HCT116 (cell line): ENCODE results near the gene AXIN1. TPM values are rescaled to one million over a fixed set of nuclear protein-coding genes. Genes with fewer than 3 reads are reported as not detected.

Experiments used
- ATAC-seq: fragments of 200-7000 bp; cut with Tn5 transposase; 2 replicates; pipeline ENCODE4 v1.9.1; 2020; ENCODE audit warnings: mild to moderate bottlenecking, moderate library complexity
- BruUV-seq: library from RNA; stranded (reverse); fragments of 400-500 nt; replicated peaks from 2 replicates; lab custom pipeline; 2021; lab: Mats Ljungman, UMichigan
- CTCF ChIA-PET: fragments of 300-600 bp; sonication (Branson Sonifier 250); formaldehyde crosslinking; loops from one replicate; lab custom pipeline; 2021; ENCODE audit warnings: antibody characterized with exemption; lab: Charles Lee
- POLR2A ChIA-PET: fragments of 300-600, 350-600 bp; sonication (Branson Sonifier 250); formaldehyde crosslinking; loops from one replicate; lab custom pipeline; 2021; ENCODE audit warnings: antibody characterized with exemption; lab: Charles Lee
- RAD21 ChIA-PET, 2 experiments: fragments of 300-600 bp; sonication (Branson Sonifier 250); formaldehyde crosslinking; loops; one replicate each; lab custom pipeline; 2023; ENCODE audit warnings: low total read pairs in 2 of 2; ENCODE audit not compliant: uncharacterized antibody in 2 of 2, unreplicated experiment in 2 of 2, low non-redundant PET in 1 of 2; lab: Charles Lee
- DNase-seq: peaks from one replicate; pipeline ENCODE4 v3.0.0-alpha.2; 2010; ENCODE audit warnings: low read depth, low spot score
- H2AFZ ChIP-seq: fragments of 200-600 bp; shearing (Covaris generic), sonication (generic); 2 replicates; pipeline ENCODE4 v1.6.1; 2017; ENCODE audit warnings: low read depth, mixed run types, mixed read lengths, antibody characterized with exemption, low read length; ENCODE audit not compliant: poor library complexity, severe bottlenecking
- H3K27ac ChIP-seq: 2 replicates; pipeline ENCODE4 v1.5.1; 2012; ENCODE audit warnings: low read depth, low read length
- H3K27me3 ChIP-seq: fragments of 200-600 bp; sonication (generic); 2 replicates; pipeline ENCODE4 v1.6.1; 2016; ENCODE audit warnings: mixed run types, low read length, mixed read lengths; ENCODE audit not compliant: insufficient read depth
- H3K36me3 ChIP-seq, 2 experiments: fragments of 200-500 bp in 1 of 2; fragments of 200-600 bp in 1 of 2; sonication (Bioruptor generic) in 1 of 2; sonication (generic) in 1 of 2; 2 replicates each; pipeline versions ENCODE4 v1.5.1 to v1.6.1; 2014 to 2016; ENCODE audit warnings: low read length in 2 of 2, inconsistent platforms in 1 of 2, mixed read lengths in 1 of 2, mixed run types in 1 of 2; ENCODE audit not compliant: insufficient read depth in 2 of 2, control insufficient read depth in 1 of 2
- H3K4me1 ChIP-seq, 2 experiments: fragments of 200-600 bp in 1 of 2; sonication (generic) in 1 of 2; 2 replicates each; pipeline versions ENCODE4 v1.5.1 to v1.6.1; 2012 to 2017; ENCODE audit warnings: low read length in 2 of 2, inconsistent platforms in 1 of 2, mild to moderate bottlenecking in 1 of 2, mixed read lengths in 1 of 2, mixed run types in 1 of 2, moderate library complexity in 1 of 2; ENCODE audit not compliant: insufficient read depth in 2 of 2, control insufficient read depth in 1 of 2
- H3K4me2 ChIP-seq: fragments of 200-600 bp; sonication (generic); 2 replicates; pipeline ENCODE4 v1.6.1; 2017; ENCODE audit warnings: mixed run types, low read length, mixed read lengths
- H3K4me3 ChIP-seq, 2 experiments: fragments of 200-600 bp in 1 of 2; sonication (generic) in 1 of 2; replicated peaks in 1 of 2; 2 replicates each; pipeline ENCODE4 v1.5.1; 2011 to 2016; ENCODE audit warnings: low read length in 2 of 2, control low read depth in 1 of 2, low read depth in 1 of 2, mild to moderate bottlenecking in 1 of 2, mixed read lengths in 1 of 2, mixed run types in 1 of 2
- H3K79me2 ChIP-seq: fragments of 200-600 bp; sonication (generic); 2 replicates; pipeline ENCODE4 v1.6.1; 2017; ENCODE audit warnings: mild to moderate bottlenecking, mixed run types, low read length, moderate library complexity, mixed read lengths; ENCODE audit not compliant: insufficient read depth
- H3K9ac ChIP-seq: fragments of 200-600 bp; sonication (generic); 2 replicates; pipeline ENCODE4 v1.6.1; 2016; ENCODE audit warnings: low read length, mixed read lengths
- H3K9me2 ChIP-seq: fragments of 200-600 bp; sonication (generic), shearing (Covaris generic); 2 replicates; pipeline ENCODE4 v1.6.1; 2017; ENCODE audit warnings: mixed run types, mild to moderate bottlenecking, moderate library complexity; ENCODE audit not compliant: insufficient read depth
- H3K9me3 ChIP-seq, 2 experiments: fragments of 200-500 bp in 1 of 2; fragments of 200-600 bp in 1 of 2; sonication (Bioruptor generic) in 1 of 2; sonication (generic) in 1 of 2; 2 replicates each; pipeline ENCODE4 v1.6.1; 2014 to 2017; ENCODE audit warnings: low read length in 2 of 2, mixed read lengths in 2 of 2, inconsistent platforms in 1 of 2, low read depth in 1 of 2, mild to moderate bottlenecking in 1 of 2, mixed run types in 1 of 2, moderate library complexity in 1 of 2; ENCODE audit not compliant: control insufficient read depth in 1 of 2, insufficient read depth in 1 of 2
- H4K20me1 ChIP-seq: fragments of 200-600 bp; sonication (generic), shearing (Covaris generic); 2 replicates; pipeline ENCODE4 v1.6.1; 2017; ENCODE audit warnings: mixed run types, mild to moderate bottlenecking, moderate library complexity; ENCODE audit not compliant: insufficient read depth
- CBX3 ChIP-seq: IDR thresholded peaks from 2 replicates; pipeline ENCODE4 v1.6.1; 2012; ENCODE audit warnings: low read depth
- CTCF ChIP-seq, 3 experiments: fragments of 200-600 bp in 1 of 3; sonication (generic) in 1 of 3; IDR thresholded peaks in 2 of 3; conservative IDR thresholded peaks in 1 of 3; 2 replicates each; pipeline ENCODE4 v1.5.1; 2012 to 2017; ENCODE audit warnings: low read depth in 2 of 3, low read length in 2 of 3, antibody characterized with exemption in 1 of 3, borderline replicate concordance in 1 of 3, control low read depth in 1 of 3, mild to moderate bottlenecking in 1 of 3, mixed read lengths in 1 of 3, mixed run types in 1 of 3, moderate library complexity in 1 of 3; ENCODE audit not compliant: insufficient read depth in 1 of 3
- EGR1 ChIP-seq: IDR thresholded peaks from 2 replicates; pipeline ENCODE4 v1.6.1; 2012; ENCODE audit warnings: low read depth
- ELF1 ChIP-seq: IDR thresholded peaks from 2 replicates; pipeline ENCODE4 v1.6.1; 2012; ENCODE audit warnings: low read depth, borderline replicate concordance
- EZH2phosphoT487 ChIP-seq: fragments of 200-600 bp; IDR thresholded peaks from 2 replicates; pipeline ENCODE4 v1.6.1; 2018; ENCODE audit warnings: antibody characterized with exemption, borderline replicate concordance
- FOSL1 ChIP-seq: IDR thresholded peaks from 2 replicates; pipeline ENCODE4 v1.6.1; 2012; ENCODE audit warnings: low read depth
- JUND ChIP-seq: IDR thresholded peaks from 2 replicates; pipeline ENCODE4 v1.6.1; 2012
- MAX ChIP-seq: IDR thresholded peaks from 2 replicates; pipeline ENCODE4 v1.6.1; 2012
- POLR2A ChIP-seq: IDR thresholded peaks from 2 replicates; pipeline ENCODE4 v1.7.0; 2011; ENCODE audit warnings: borderline replicate concordance; ENCODE audit not compliant: insufficient read depth, insufficient read length; ENCODE audit errors: extremely low read depth
- POLR2AphosphoS5 ChIP-seq: IDR thresholded peaks from 2 replicates; pipeline ENCODE4 v1.6.1; 2011; ENCODE audit warnings: mild to moderate bottlenecking, low read depth, low read length, moderate library complexity
- RAD21 ChIP-seq: IDR thresholded peaks from 2 replicates; pipeline ENCODE4 v1.6.1; 2012; ENCODE audit warnings: low read depth, mild to moderate bottlenecking
- REST ChIP-seq: IDR thresholded peaks from 2 replicates; pipeline ENCODE4 v1.6.1; 2012; ENCODE audit warnings: low read depth
- SIN3A ChIP-seq: IDR thresholded peaks from 2 replicates; pipeline ENCODE4 v1.6.1; 2012; ENCODE audit warnings: low read depth
- SP1 ChIP-seq: IDR thresholded peaks from 2 replicates; pipeline ENCODE4 v1.6.1; 2012; ENCODE audit warnings: low read depth
- SRF ChIP-seq: IDR thresholded peaks from 2 replicates; pipeline ENCODE4 v1.6.1; 2012; ENCODE audit warnings: low read depth
- TCF7L2 ChIP-seq: IDR thresholded peaks from 2 replicates; pipeline ENCODE4 v1.7.0; 2011; ENCODE audit warnings: borderline replicate concordance, inconsistent platforms; ENCODE audit not compliant: insufficient read depth, insufficient read length; ENCODE audit errors: extremely low read depth
- YY1 ChIP-seq: IDR thresholded peaks from 2 replicates; pipeline ENCODE4 v1.6.1; 2011; ENCODE audit warnings: low read length, low read depth, moderate library complexity, mild to moderate bottlenecking; ENCODE audit not compliant: insufficient replicate concordance; ENCODE audit errors: extremely low read depth
- ZBTB33 ChIP-seq: IDR thresholded peaks from 2 replicates; pipeline ENCODE4 v1.6.1; 2011; ENCODE audit warnings: mild to moderate bottlenecking, low read length, moderate library complexity; ENCODE audit not compliant: insufficient replicate concordance; ENCODE audit errors: extremely low read depth
- ZFX ChIP-seq: fragments of 450-650 bp; IDR thresholded peaks from 2 replicates; pipeline ENCODE4 v1.6.1; 2017
- ZNF274 ChIP-seq: fragments of 200-500 bp; sonication (Bioruptor generic); IDR thresholded peaks from 2 replicates; pipeline ENCODE4 v1.6.1; 2014; ENCODE audit warnings: mild to moderate bottlenecking, low read depth, low read length, inconsistent platforms
- intact Hi-C: fragments of 100-400 bp; cut with micrococcal nuclease; formaldehyde crosslinking; loops from 2 replicates; pipeline ENCODE4 v1.10.0; 2022
- total RNA-seq: library from RNA; stranded (reverse); gene quantifications from one replicate; pipeline ENCODE4 v1.2.1, GENCODE V29; 2021; ENCODE audit not compliant: unreplicated experiment

AXIN1 gene
- total RNA-seq, 1 experiment from 2014 or later = 20.2 TPM

- Histone ChIP-seq H3K27me3 (no peaks in the 10 kb centered on the region), H3K27ac (no peak overlapping the region), H3K36me3 (no peaks in the 10 kb centered on the region), H3K4me3 (no peak overlapping the region), H2AFZ (no peak overlapping the region), H3K79me2 (peaks cover 1% of the 10 kb centered on the region; the same call in 1 of the 2 replicates), H3K9ac (no peak overlapping the region), H3K4me2 (no peak overlapping the region), H3K9me3 (no peaks in the 10 kb centered on the region), H3K4me1 (peaks cover 2 to 7% of the 10 kb centered on the region in 2 experiments; a peak in 1 of 4 replicates), H4K20me1 (no peaks in the 10 kb centered on the region)
- no TSS peak for BruUV-seq
- ATAC-seq = no peak
- RAD21 ChIA-PET = no interaction called here
- intact Hi-C loops = no loop called here
- TF ChIP-seq CBX3 (no peak), MAX (no peak), RAD21 (no peak), YY1 (no peak), ELF1 (no peak), POLR2A (no peak), SIN3A (no peak), SP1 (no peak), REST (no peak), TCF7L2 (no peak), POLR2AphosphoS5 (no peak), CTCF (IDR thresholded peaks at IDR 0.05 in 2 of 3, conservative IDR thresholded peaks at IDR 0.05 in 1 of 3; ENCODE audit: borderline replicate concordance in 1 of 3, insufficient read depth in 1 of 3, low read depth in 2 of 3, low read length in 2 of 3) (no peak), FOSL1 (no peak), EZH2phosphoT487 (no peak), ZNF274 (no peak), EGR1 (no peak), SRF (no peak), ZFX (no peak), JUND (no peak), ZBTB33 (no peak)
- TF ChIP-seq, all 23 proteins: peak for 0
- no peaks in the 10 kb centered on the region for H3K9me2 ChIP-seq
- CTCF ChIA-PET = no interaction called here
- POLR2A ChIA-PET = no interaction called here
- no peak for DNase-seq
These were observed 4.2 kb upstream of the AXIN1 start for GRCh38 chr16:356741-357140.
